Purkinje cell (primary cell): ENCODE data around the gene YBX2. TPM values are rescaled to one million over a fixed set of nuclear protein-coding genes. Genes with fewer than 3 reads are reported as not detected.

ENCODE experiments used
- polyA plus RNA-seq: library from polyadenylated mRNA; unstranded; fragments of >200 nt; fragmentation: Nextera tagmentation; gene quantifications from 2 replicates; pipeline ENCODE4 v1.2.1, GENCODE V29; 2014

Gene YBX2
- polyA plus RNA-seq, 1 donor from 2014 or later: not detected

Other genes with a start within 250 kb of the YBX2 start
- gene CLEC10A, start 214.4 kb downstream of the YBX2 start, polyA plus RNA-seq: not detected in 2 replicates
- 0.57 and 4.5 TPM in 2 replicates for gene ASGR2, start 179.8 kb downstream of the YBX2 start, polyA plus RNA-seq
- gene ASGR1, start 115.3 kb downstream of the YBX2 start, polyA plus RNA-seq: 1.7 and 5.0 TPM in 2 replicates
- gene DLG4, start 74.8 kb downstream of the YBX2 start, polyA plus RNA-seq: 1.7 and 3.0 TPM in 2 replicates
- gene ACADVL, start 74.7 kb downstream of the YBX2 start, polyA plus RNA-seq: 50.1 and 52.5 TPM in 2 replicates
- gene DVL2, start 60.1 kb downstream of the YBX2 start, polyA plus RNA-seq: 0.91 and 1.8 TPM in 2 replicates
- gene PHF23, start 55.2 kb downstream of the YBX2 start, polyA plus RNA-seq: 8.9 and 12.1 TPM in 2 replicates
- gene GABARAP, start 52.2 kb downstream of the YBX2 start, polyA plus RNA-seq: 235 and 613 TPM in 2 replicates
- 9.3 and 15.5 TPM in 2 replicates for gene CTDNEP1, start 42.9 kb downstream of the YBX2 start, polyA plus RNA-seq
- 15.8 and 16.6 TPM in 2 replicates for gene ELP5, start 42.4 kb downstream of the YBX2 start, polyA plus RNA-seq
- gene CLDN7, start 32.2 kb downstream of the YBX2 start, polyA plus RNA-seq: not detected in 2 replicates
- gene SLC2A4, start 12.9 kb downstream of the YBX2 start, polyA plus RNA-seq: not detected in 2 replicates
- gene EIF5A, start 13.0 kb upstream of the YBX2 start, polyA plus RNA-seq: 41.6 and 47.0 TPM in 2 replicates
- gene GPS2, start 20.7 kb upstream of the YBX2 start, polyA plus RNA-seq: 42.5 and 54.6 TPM in 2 replicates
- gene NEURL4, start 34.7 kb upstream of the YBX2 start, polyA plus RNA-seq: 0.34 TPM in 1 of 2 replicates, not detected in the other
- 4.1 and 5.8 TPM in 2 replicates for gene ACAP1, start 41.9 kb upstream of the YBX2 start, polyA plus RNA-seq
- not detected in 2 replicates for gene KCTD11, start 57.5 kb upstream of the YBX2 start, polyA plus RNA-seq
- not detected in 2 replicates for gene TMEM95, start 60.5 kb upstream of the YBX2 start, polyA plus RNA-seq
- 0.15 TPM in 1 of 2 replicates, not detected in the other for gene TNK1, start 86.5 kb upstream of the YBX2 start, polyA plus RNA-seq
- 1.3 and 1.8 TPM in 2 replicates for gene PLSCR3, start 99.9 kb upstream of the YBX2 start, polyA plus RNA-seq
- 148 and 161 TPM in 2 replicates for gene TMEM256, start 109.5 kb upstream of the YBX2 start, polyA plus RNA-seq
- 6.6 and 13.0 TPM in 2 replicates for gene NLGN2, start 113.2 kb upstream of the YBX2 start, polyA plus RNA-seq
- not detected in 2 replicates for gene SPEM1, start 125.7 kb upstream of the YBX2 start, polyA plus RNA-seq
- gene SPEM2, start 131.0 kb upstream of the YBX2 start, polyA plus RNA-seq: not detected in 2 replicates
- not detected in 2 replicates for gene SPEM3, start 134.2 kb upstream of the YBX2 start, polyA plus RNA-seq
- gene TMEM102, start 140.8 kb upstream of the YBX2 start, polyA plus RNA-seq: not detected in 2 replicates
- gene FGF11, start 144.9 kb upstream of the YBX2 start, polyA plus RNA-seq: 1.2 and 2.0 TPM in 2 replicates
- 14.7 and 16.0 TPM in 2 replicates for gene CHRNB1, start 150.4 kb upstream of the YBX2 start, polyA plus RNA-seq
- 9.2 and 9.5 TPM in 2 replicates for gene ZBTB4, start 185.0 kb upstream of the YBX2 start, polyA plus RNA-seq
- gene SLC35G6, start 186.8 kb upstream of the YBX2 start, polyA plus RNA-seq: not detected in 2 replicates
- gene POLR2A, start 189.7 kb upstream of the YBX2 start, polyA plus RNA-seq: 6.4 and 7.7 TPM in 2 replicates